K562 (cell line): Measurements from ENCODE around the gene EHMT2. TPM values are rescaled to one million over a fixed set of nuclear protein-coding genes. Genes with fewer than 3 reads are reported as not detected.

Experiments used
- COPS2 ChIP-seq: fragments of 450-650 bp; conservative IDR thresholded peaks from 2 replicates; pipeline ENCODE4 v1.6.1; 2016; ENCODE audit warnings: mild to moderate bottlenecking, moderate library complexity
- CTBP1 ChIP-seq: fragments of 450-650 bp; IDR thresholded peaks from 2 replicates; pipeline ENCODE4 v1.6.1; 2016; ENCODE audit warnings: borderline replicate concordance
- HEY1 ChIP-seq: fragments of 250-450 bp; sonication (Bioruptor Pico); IDR thresholded peaks from 2 replicates; pipeline ENCODE4 v1.5.0; 2020; ENCODE audit warnings: mild to moderate bottlenecking, moderate library complexity, borderline replicate concordance
- JUND ChIP-seq, 2 experiments: IDR thresholded peaks; 2 replicates in 1 of 2; 3 replicates in 1 of 2; pipeline ENCODE4 v1.6.1; 2011; ENCODE audit warnings: borderline replicate concordance in 2 of 2, low read depth in 2 of 2, low read length in 2 of 2, improper control_type of control experiment in 1 of 2, missing biosample characterization in 1 of 2, missing genetic modification characterization in 1 of 2, missing genetic modification reagents in 1 of 2
- MAFG ChIP-seq: fragments of 450-650 bp; conservative IDR thresholded peaks from 2 replicates; pipeline ENCODE4 v1.6.1; 2016; ENCODE audit warnings: missing genetic modification characterization, missing compliant biosample characterization
- PML ChIP-seq: IDR thresholded peaks from 2 replicates; pipeline ENCODE4 v1.6.1; 2012; ENCODE audit warnings: low read length, inconsistent platforms
- POLR3A ChIP-seq: IDR thresholded peaks from 2 replicates; pipeline ENCODE4 v1.6.1; 2011; ENCODE audit warnings: borderline replicate concordance, mild to moderate bottlenecking, moderate library complexity; ENCODE audit not compliant: insufficient read length, insufficient read depth; ENCODE audit errors: extremely low read depth
- SMARCA5 ChIP-seq: fragments of 450-650 bp; IDR thresholded peaks from 2 replicates; pipeline ENCODE4 v1.6.1; 2016
- YY1 ChIP-seq, 3 experiments: IDR thresholded peaks; 2 replicates each; pipeline ENCODE4 v1.6.1; 2011; ENCODE audit warnings: low read length in 2 of 3, mild to moderate bottlenecking in 2 of 3, moderate library complexity in 2 of 3, borderline replicate concordance in 1 of 3, control low read depth in 1 of 3, low read depth in 1 of 3; ENCODE audit not compliant: insufficient read depth in 3 of 3, insufficient replicate concordance in 2 of 3, control insufficient read depth in 1 of 3, insufficient read length in 1 of 3; ENCODE audit errors: extremely low read depth in 1 of 3
- ZNF165 ChIP-seq: fragments of 250-450 bp; sonication (Bioruptor Pico); IDR thresholded peaks from 2 replicates; pipeline ENCODE4 v1.4.0; 2020; ENCODE audit warnings: borderline replicate concordance
- ZNF316 ChIP-seq: fragments of 450-650 bp; IDR thresholded peaks from 2 replicates; pipeline ENCODE4 v1.6.1; 2016
- ZNF354B ChIP-seq: fragments of 250-450 bp; sonication (Bioruptor Pico); IDR thresholded peaks from 2 replicates; pipeline ENCODE4 v1.4.0; 2020
- ZNF561 ChIP-seq: fragments of 450-650 bp; formaldehyde crosslinking; conservative IDR thresholded peaks from 2 replicates; pipeline ENCODE4 v1.4.0; 2020; ENCODE audit warnings: mild to moderate bottlenecking, moderate library complexity
- ZNF589 ChIP-seq: fragments of 200-800 bp; sonication (Bioruptor generic); IDR thresholded peaks from 2 replicates; pipeline ENCODE4 v1.6.1; 2016; ENCODE audit warnings: low read depth, missing genetic modification characterization, missing compliant biosample characterization
- ZNF740 ChIP-seq, 3 experiments: fragments of 200-800 bp in 1 of 3; sonication (Bioruptor generic) in 1 of 3; sonication (generic) in 1 of 3; formaldehyde crosslinking in 1 of 3; IDR thresholded peaks; 2 replicates each; pipeline versions ENCODE4 v1.6.1 to v1.8.0; 2016 to 2022; ENCODE audit warnings: mild to moderate bottlenecking in 2 of 3, missing compliant biosample characterization in 2 of 3, missing genetic modification characterization in 2 of 3, missing genetic modification reagents in 1 of 3
- polyA plus RNA-seq, 8 experiments: library from polyadenylated mRNA; depleted of rRNA in 4 of 8; stranded (reverse) in 5 of 8; unstranded in 3 of 8; fragments of >200 nt; fragmentation: Nextera tagmentation in 2 of 8; fragmentation: Illumina TruSeq in 1 of 8; extraction: Ambion mirVana in 2 of 8; extraction: Trizol in 1 of 8; gene quantifications; 2 replicates each; pipeline versions ENCODE4 v1.2.1 to v1.2.3, GENCODE V29; 2011 to 2014; ENCODE audit warnings: inconsistent platforms in 1 of 8, missing spikeins in 1 of 8
- total RNA-seq, 7 experiments: library from RNA; depleted of rRNA in 6 of 7; stranded (reverse); fragments of >200 nt in 6 of 7; fragmentation: Illumina TruSeq in 2 of 7; extraction: Trizol in 2 of 7; gene quantifications; 2 replicates each; pipeline versions ENCODE4 v1.2.1 to v1.2.3, GENCODE V29; 2011 to 2021; ENCODE audit warnings: low replicate concordance in 1 of 7

EHMT2 gene
- total and polyA plus RNA-seq, 9 of the 15 experiments (the other 6 are each of a cell fraction or from before 2014, with no cell fraction given) = 2.1 to 63.8 (median 38.5) TPM

GRCh38 chr6:31865205-31866118, 32.0 kb downstream of the EHMT2 start (continued):
- no peak for TF ChIP-seq YY1 (IDR thresholded peaks at IDR 0.05; ENCODE audit: borderline replicate concordance in 1 of 3, control insufficient read depth in 1 of 3, extremely low read depth in 1 of 3, insufficient read depth in 3 of 3, insufficient read length in 1 of 3, insufficient replicate concordance in 2 of 3, low read depth in 1 of 3, low read length in 2 of 3)
- TF ChIP-seq ZNF561 = no peak
- TF ChIP-seq ZNF740 (CRISPR knock-in tag; IDR thresholded peaks at IDR 0.05) = 0 out of 2 replicates have a peak, but pooled peaks have one; percentile 79
- TF ChIP-seq ZNF740 (tag; IDR thresholded peaks at IDR 0.05) = no peak
- TF ChIP-seq ZNF354B (CRISPR knock-in tag) = no peak
- no peak for TF ChIP-seq COPS2
- TF ChIP-seq SMARCA5 = no peak
- no peak for TF ChIP-seq CTBP1
- no peak for TF ChIP-seq HEY1 (CRISPR knock-in tag)
- no peak for TF ChIP-seq MAFG
- no peak; the same call in 1 of the 2 replicates for TF ChIP-seq PML
- TF ChIP-seq POLR3A = no peak
- no peak for TF ChIP-seq ZNF316
- no peak for TF ChIP-seq ZNF589 (CRISPR knock-in tag)
- TF ChIP-seq JUND (IDR thresholded peaks at IDR 0.05; ENCODE audit: borderline replicate concordance, low read depth, low read length) = no peak
- TF ChIP-seq JUND (tag; IDR thresholded peaks at IDR 0.05; ENCODE audit: borderline replicate concordance, low read depth, low read length) = no peak
- TF ChIP-seq ZNF165 = no peak
